ENCODE measurements around the gene LRSAM1.

The LRSAM1 gene

DNA sequence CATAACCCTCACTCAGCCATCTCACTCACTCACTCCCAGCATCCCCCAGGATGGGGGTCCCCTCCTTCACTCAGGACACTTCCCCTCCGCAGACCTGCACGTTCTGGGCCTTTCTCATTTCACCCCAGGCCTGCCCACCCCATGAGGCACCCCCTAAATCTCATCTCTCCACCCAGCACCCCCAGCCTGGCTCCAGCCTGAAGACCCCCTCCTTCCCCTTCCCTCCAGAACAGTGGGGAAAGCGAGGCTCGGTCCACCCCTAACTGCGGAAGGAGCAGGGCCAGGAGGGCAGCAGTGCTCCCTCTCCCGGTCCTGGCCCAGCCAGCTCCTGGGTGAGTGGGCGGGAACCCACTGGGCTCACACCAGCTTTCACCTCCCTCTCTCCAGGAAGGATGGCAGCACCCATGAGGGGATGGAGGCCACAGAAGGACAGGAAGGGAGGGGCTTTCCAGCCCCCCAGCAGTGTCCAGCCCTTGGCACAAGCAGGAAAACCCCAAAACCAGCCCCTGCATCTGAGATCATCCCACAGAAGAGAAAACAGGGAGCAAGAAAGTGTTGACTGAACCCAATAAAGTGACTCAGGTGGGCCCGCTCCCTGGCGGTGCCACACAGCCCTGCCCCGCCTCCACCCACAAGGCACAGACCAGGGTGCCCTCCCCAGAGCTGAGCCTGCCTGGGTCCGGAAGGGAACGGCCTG is 55.0 kb downstream of the LRSAM1 start:
- no peak for DNase-seq (ENCODE audit: low read depth, low spot score)
- TF ChIP-seq EZH2 (IDR thresholded peaks at IDR 0.05) = no peak
- TF ChIP-seq POLR2AphosphoS5 (IDR thresholded peaks at IDR 0.05; ENCODE audit: borderline replicate concordance, low read depth, low read length) = no peak
- TF ChIP-seq FOXP2 (optimal IDR thresholded peaks at IDR 0.05; ENCODE audit: control extremely low read depth, extremely low read length, insufficient read depth) = no peak
- H3K9ac ChIP-seq (ENCODE audit: insufficient read length) = no peak overlapping the region
- H3K36me3 ChIP-seq (ENCODE audit: insufficient read depth, low read length) = no peaks in the 10 kb centered on the region
- no peak overlapping the region for H3K27ac ChIP-seq
- no peak overlapping the region for H3K4me3 ChIP-seq
- H3K9me3 ChIP-seq (ENCODE audit: low read depth, low read length) = no peaks in the 10 kb centered on the region

DNA sequence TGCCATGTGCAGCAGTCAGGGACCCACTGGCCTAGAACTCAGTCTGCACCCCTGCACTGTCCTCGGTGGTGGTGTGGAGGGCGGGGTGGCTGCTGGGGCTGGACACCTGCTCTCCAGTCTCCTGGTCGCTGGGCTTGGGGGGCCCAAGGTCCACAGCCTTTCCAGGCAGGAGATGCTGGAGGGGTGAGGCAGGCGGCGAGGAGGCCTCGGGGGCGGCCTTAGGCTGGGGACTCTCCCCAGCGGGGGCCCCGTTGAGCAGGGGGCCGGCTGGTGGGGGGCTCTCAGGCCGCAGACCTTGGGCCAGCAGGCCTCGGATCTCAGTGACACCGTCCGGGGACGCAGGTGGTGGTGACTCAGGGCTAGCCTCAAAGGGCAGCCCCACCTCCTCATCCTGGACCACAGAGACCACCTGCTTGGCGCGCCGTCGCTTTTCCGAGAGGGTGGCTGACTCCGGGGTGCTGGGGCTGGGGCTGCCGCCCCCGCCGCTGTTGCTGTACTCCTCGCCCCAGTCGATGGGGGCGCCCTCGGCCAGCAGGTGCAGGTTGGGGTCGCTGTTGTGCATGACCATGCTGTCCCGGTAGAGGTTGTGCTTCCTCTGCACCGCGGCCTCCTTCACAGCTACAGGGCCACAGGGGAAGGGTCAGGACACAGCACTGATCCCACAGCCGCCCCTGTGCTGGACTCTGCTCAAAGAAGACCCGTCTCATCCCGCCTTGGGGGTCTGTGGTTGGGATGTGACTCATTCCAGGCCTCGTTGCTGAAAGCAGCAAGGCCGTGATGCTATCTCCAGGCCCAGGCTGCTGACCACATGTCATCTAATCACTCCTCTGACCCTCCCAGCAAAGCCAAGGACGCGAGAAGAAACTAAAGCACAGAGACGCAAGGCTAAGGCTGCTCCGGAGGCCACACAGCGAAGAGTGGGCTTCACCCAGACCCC is 55.8 kb downstream of the LRSAM1 start:
- no peak overlapping the region for H3K4me3 ChIP-seq
- H3K9me3 ChIP-seq (ENCODE audit: low read depth, low read length) = no peaks in the 10 kb centered on the region
- H3K9ac ChIP-seq (ENCODE audit: insufficient read length) = no peak overlapping the region
- no peaks in the 10 kb centered on the region for H3K36me3 ChIP-seq (ENCODE audit: insufficient read depth, low read length)
- no peak for DNase-seq (ENCODE audit: low read depth, low spot score)
- TF ChIP-seq FOXP2 (optimal IDR thresholded peaks at IDR 0.05; ENCODE audit: control extremely low read depth, extremely low read length, insufficient read depth) (no peak), POLR2AphosphoS5 (IDR thresholded peaks at IDR 0.05; ENCODE audit: borderline replicate concordance, low read depth, low read length) (no peak), EZH2 (IDR thresholded peaks at IDR 0.05) (no peak)
- H3K27ac ChIP-seq = no peak overlapping the region

DNA sequence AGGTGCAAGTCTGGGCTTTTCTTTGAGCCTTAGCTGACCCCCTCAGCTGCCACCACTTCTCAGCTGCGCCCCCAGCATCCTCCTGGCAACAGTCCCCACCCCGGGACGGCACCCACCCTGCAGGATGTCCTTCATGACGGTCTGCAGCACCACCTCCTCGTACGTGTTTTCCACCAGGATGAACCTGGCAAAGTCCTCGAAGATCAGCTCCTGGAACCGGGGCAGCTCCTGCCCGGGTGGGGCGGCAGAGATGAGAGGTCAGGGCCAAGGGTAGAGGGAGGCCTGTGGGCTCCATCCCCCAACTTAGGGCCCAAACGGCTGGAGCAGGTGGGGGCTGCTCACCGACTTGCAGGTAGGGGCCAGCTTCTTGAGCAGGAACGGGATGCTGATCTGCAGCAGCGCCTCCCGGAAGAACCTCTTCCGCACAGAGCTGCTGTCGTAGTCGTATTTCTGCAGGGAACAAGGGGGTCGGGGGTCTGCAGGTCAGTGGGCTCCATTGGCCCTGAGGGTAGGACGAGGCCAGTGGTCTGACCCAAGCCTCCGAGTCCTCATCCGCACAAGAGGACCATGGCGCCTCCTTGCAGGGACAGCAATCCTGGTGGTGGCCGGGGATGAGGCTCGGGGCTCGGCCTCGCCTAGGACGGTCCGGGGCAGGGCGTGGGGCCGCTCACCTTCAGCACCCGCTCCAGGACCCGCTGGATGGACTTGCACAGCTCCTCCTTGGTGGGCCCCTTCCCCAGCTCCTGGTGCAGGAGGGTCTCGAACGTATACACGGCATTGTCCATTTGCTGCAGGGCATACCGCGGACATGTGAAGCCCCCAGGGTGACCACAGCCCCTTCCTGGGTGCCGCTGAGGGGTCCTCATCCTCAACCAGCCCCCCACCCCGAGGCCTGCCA is 56.7 kb downstream of the LRSAM1 start:
- no peak for DNase-seq (ENCODE audit: low read depth, low spot score)
- H3K9ac ChIP-seq (ENCODE audit: insufficient read length) = no peak overlapping the region
- no peaks in the 10 kb centered on the region for H3K36me3 ChIP-seq (ENCODE audit: insufficient read depth, low read length)
- H3K9me3 ChIP-seq (ENCODE audit: low read depth, low read length) = no peaks in the 10 kb centered on the region
- H3K27ac ChIP-seq = no peak overlapping the region
- no peak overlapping the region for H3K4me3 ChIP-seq
- no peak for TF ChIP-seq EZH2 (IDR thresholded peaks at IDR 0.05)
- TF ChIP-seq POLR2AphosphoS5 (IDR thresholded peaks at IDR 0.05; ENCODE audit: borderline replicate concordance, low read depth, low read length) = no peak
- no peak for TF ChIP-seq FOXP2 (optimal IDR thresholded peaks at IDR 0.05; ENCODE audit: control extremely low read depth, extremely low read length, insufficient read depth)

DNA sequence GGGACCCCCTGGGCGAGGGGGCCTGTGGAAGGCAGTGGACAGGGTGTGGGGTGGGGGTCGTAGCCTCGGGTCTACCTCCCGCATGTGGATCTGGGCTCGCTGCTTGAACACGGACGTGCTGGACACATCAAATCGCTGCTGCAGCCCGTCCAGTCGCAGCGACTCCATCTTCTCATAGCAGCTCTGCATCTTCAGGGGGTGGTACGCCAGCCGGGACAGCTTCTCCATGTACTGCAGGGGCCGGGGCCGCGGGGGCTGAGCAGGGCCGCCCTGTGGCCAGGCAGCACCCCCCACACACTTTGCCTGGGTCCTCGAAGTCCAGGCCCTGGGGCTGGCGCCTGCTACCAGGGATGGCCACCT is 57.6 kb downstream of the LRSAM1 start:
- no peak overlapping the region for H3K27ac ChIP-seq
- H3K4me3 ChIP-seq = no peak overlapping the region
- TF ChIP-seq EZH2 (IDR thresholded peaks at IDR 0.05) = no peak
- H3K9me3 ChIP-seq (ENCODE audit: low read depth, low read length) = no peaks in the 10 kb centered on the region
- no peak for DNase-seq (ENCODE audit: low read depth, low spot score)
- no peak overlapping the region for H3K9ac ChIP-seq (ENCODE audit: insufficient read length)
- H3K36me3 ChIP-seq (ENCODE audit: insufficient read depth, low read length) = no peaks in the 10 kb centered on the region

DNA sequence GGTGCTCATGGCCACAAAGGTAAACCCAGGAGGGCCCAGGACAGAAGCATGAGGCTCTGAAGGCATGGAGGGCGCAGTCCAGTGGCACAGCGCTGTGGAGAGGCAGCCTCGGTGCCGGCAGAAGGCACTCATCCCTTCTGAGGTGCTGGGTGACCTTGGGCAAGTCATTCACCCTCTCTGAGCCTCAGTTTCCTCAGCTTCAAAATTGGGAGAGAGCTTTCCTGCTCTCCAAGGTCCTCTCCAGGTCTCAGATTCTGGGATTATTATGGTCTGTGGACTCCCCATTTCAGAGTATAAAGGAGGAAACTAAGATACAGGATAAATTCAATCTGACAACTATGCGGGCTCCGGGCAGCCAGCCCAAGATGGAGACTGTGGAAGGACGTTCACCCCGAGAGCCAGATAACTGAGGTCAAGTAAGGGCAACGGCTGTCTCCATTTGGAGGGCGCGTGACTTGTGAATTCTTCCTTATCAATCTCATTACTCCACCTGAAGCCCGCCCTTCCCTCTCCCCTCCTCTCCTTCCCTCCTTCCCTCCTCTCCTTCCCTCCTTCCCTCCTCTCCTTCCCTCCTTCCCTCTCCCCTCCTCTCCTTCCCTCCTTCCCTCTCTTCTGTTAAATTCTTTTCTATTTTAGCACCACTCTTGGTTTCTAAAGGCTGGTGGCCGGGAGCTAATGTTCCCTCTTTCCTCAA is 58.1 kb downstream of the LRSAM1 start:
- DNase-seq (ENCODE audit: low read depth, low spot score) = no peak
- TF ChIP-seq POLR2AphosphoS5 (IDR thresholded peaks at IDR 0.05; ENCODE audit: borderline replicate concordance, low read depth, low read length) (no peak), FOXP2 (optimal IDR thresholded peaks at IDR 0.05; ENCODE audit: control extremely low read depth, extremely low read length, insufficient read depth) (no peak), EZH2 (IDR thresholded peaks at IDR 0.05) (no peak)
- H3K27ac ChIP-seq = no peak overlapping the region
- no peak overlapping the region for H3K4me3 ChIP-seq
- H3K9me3 ChIP-seq (ENCODE audit: low read depth, low read length) = no peaks in the 10 kb centered on the region
- H3K36me3 ChIP-seq (ENCODE audit: insufficient read depth, low read length) = no peaks in the 10 kb centered on the region
- no peak overlapping the region for H3K9ac ChIP-seq (ENCODE audit: insufficient read length)

DNA sequence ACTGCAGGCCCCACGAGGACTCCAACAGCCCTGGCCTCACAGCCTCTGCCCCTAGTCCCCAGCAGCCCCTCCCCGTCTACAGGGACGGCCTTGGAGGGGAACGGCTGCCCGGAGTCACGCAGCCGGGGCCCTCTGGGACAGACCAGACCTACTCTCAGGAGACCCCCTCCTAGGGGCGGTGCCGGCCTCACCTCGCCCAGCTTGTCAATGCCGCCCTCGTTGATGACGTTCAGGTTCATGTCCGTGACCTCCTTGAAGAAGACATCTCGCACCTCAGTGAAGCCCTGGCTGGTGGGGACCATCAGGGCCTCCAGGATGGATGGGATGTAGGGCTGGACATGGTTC is 58.6 kb downstream of the LRSAM1 start:
- Histone ChIP-seq H3K36me3 (ENCODE audit: insufficient read depth, low read length) (no peaks in the 10 kb centered on the region), H3K9ac (ENCODE audit: insufficient read length) (no peak overlapping the region), H3K9me3 (ENCODE audit: low read depth, low read length) (no peaks in the 10 kb centered on the region), H3K4me3 (no peak overlapping the region), H3K27ac (no peak overlapping the region)
- TF ChIP-seq EZH2 (IDR thresholded peaks at IDR 0.05) = no peak
- TF ChIP-seq FOXP2 (optimal IDR thresholded peaks at IDR 0.05; ENCODE audit: control extremely low read depth, extremely low read length, insufficient read depth) = no peak
- no peak for TF ChIP-seq POLR2AphosphoS5 (IDR thresholded peaks at IDR 0.05; ENCODE audit: borderline replicate concordance, low read depth, low read length)
- DNase-seq (ENCODE audit: low read depth, low spot score) = no peak

DNA sequence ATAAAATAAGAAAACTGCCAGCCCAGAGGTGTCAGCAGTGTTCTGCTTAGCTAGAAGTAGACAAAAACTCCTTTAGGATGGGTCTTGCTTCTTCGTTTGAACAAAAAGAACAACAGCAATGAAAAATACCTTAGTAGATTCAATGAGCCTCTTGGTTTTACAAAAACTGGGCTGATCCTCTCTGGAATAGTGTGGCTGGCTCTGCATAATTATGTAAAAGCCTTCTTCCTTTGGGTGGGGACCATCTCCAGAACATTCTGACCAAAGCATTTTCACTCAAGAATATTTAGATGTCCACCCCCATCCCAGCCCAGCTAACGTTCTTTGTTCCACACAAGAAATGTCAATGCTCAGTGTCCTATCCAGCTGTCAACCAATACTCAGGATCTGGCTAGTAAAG is 63.2 kb downstream of the LRSAM1 start:
- H3K4me3 ChIP-seq = no peak overlapping the region
- no peak for TF ChIP-seq EZH2 (IDR thresholded peaks at IDR 0.05)
- TF ChIP-seq FOXP2 (optimal IDR thresholded peaks at IDR 0.05; ENCODE audit: control extremely low read depth, extremely low read length, insufficient read depth) = no peak
- TF ChIP-seq POLR2AphosphoS5 (IDR thresholded peaks at IDR 0.05; ENCODE audit: borderline replicate concordance, low read depth, low read length) = no peak
- H3K27ac ChIP-seq = no peak overlapping the region
- H3K36me3 ChIP-seq (ENCODE audit: insufficient read depth, low read length) = peaks cover 3% of the 10 kb centered on the region; the same call in 1 of the 2 replicates
- no peak for DNase-seq (ENCODE audit: low read depth, low spot score)
- H3K9me3 ChIP-seq (ENCODE audit: low read depth, low read length) = no peaks in the 10 kb centered on the region
- H3K9ac ChIP-seq (ENCODE audit: insufficient read length) = no peak overlapping the region

All from SK-N-MC (cell line).